Common myeloid progenitor, CD34-positive (primary cell): ENCODE data around the gene F2RL1.
A peak's percentile ranks its signal among the peaks of the same experiment; 100 is the strongest.
"Not testable (repeated sequence)": the region's sequence is repeated elsewhere in the genome, so short reads cannot be mapped to it uniquely, and the experiment has no call there.

Source experiments
- CTCF ChIA-PET: fragments of 350-600 bp; sonication (Branson Sonifier 250); formaldehyde crosslinking; loops from one replicate; lab custom pipeline; 2021; ENCODE audit warnings: antibody characterized with exemption; lab: Charles Lee
- POLR2A ChIA-PET: fragments of 350-600 bp; sonication (Branson Sonifier 250); formaldehyde crosslinking; loops from one replicate; lab custom pipeline; 2021; ENCODE audit warnings: antibody characterized with exemption; lab: Charles Lee
- DNase-seq, 3 donors: peaks; one replicate each; pipeline versions ENCODE4 v3.0.0 to v3.0.0-alpha.2; 2013
- H3K27ac ChIP-seq, 2 experiments: 1 replicate in 1 of 2; 2 replicates in 1 of 2; pipeline ENCODE4 v1.7.0; 2013; ENCODE audit warnings: inconsistent platforms in 2 of 2, low read length in 2 of 2, mild to moderate bottlenecking in 2 of 2, low read depth in 1 of 2, moderate library complexity in 1 of 2; ENCODE audit not compliant: severe bottlenecking in 2 of 2, insufficient read depth in 1 of 2, poor library complexity in 1 of 2
- H3K27me3 ChIP-seq, 5 experiments: replicated peaks in 2 of 5; 1 replicate in 3 of 5; 2 replicates in 2 of 5; pipeline versions ENCODE4 v1.6.1 to v1.7.0; 2013; ENCODE audit warnings: low read length in 4 of 5, mild to moderate bottlenecking in 2 of 5, moderate library complexity in 2 of 5, inconsistent platforms in 1 of 5; ENCODE audit not compliant: insufficient read depth in 5 of 5, control insufficient read depth in 4 of 5
- H3K36me3 ChIP-seq, 4 experiments: 1 replicate in 2 of 4; 2 replicates in 2 of 4; pipeline versions ENCODE4 v1.6.1 to v1.7.0; 2013; ENCODE audit warnings: low read length in 3 of 4, control low read depth in 1 of 4, mild to moderate bottlenecking in 1 of 4; ENCODE audit not compliant: control insufficient read depth in 4 of 4, insufficient read depth in 4 of 4
- H3K4me1 ChIP-seq, 4 experiments: 1 replicate in 3 of 4; 2 replicates in 1 of 4; pipeline versions ENCODE4 v1.6.1 to v1.7.1; 2013; ENCODE audit warnings: low read length in 3 of 4, mild to moderate bottlenecking in 3 of 4, control low read depth in 1 of 4, inconsistent platforms in 1 of 4, moderate library complexity in 1 of 4; ENCODE audit not compliant: control insufficient read depth in 4 of 4, insufficient read depth in 4 of 4; ENCODE audit errors: control extremely low read depth in 1 of 4
- H3K4me3 ChIP-seq, 7 experiments: 1 replicate in 4 of 7; 2 replicates in 3 of 7; pipeline versions ENCODE4 v1.5.1 to v1.7.0; 2013; ENCODE audit warnings: mild to moderate bottlenecking in 7 of 7, low read length in 6 of 7, moderate library complexity in 6 of 7, inconsistent platforms in 2 of 7, low read depth in 2 of 7, control low read depth in 1 of 7; ENCODE audit not compliant: insufficient read depth in 4 of 7, control insufficient read depth in 1 of 7; ENCODE audit errors: extremely low read depth in 1 of 7
- H3K9me3 ChIP-seq, 5 experiments: 1 replicate in 4 of 5; 2 replicates in 1 of 5; pipeline versions ENCODE4 v1.6.1 to v1.7.1; 2013; ENCODE audit warnings: low read length in 4 of 5, mild to moderate bottlenecking in 2 of 5, inconsistent platforms in 1 of 5, low read depth in 1 of 5, moderate library complexity in 1 of 5; ENCODE audit not compliant: control insufficient read depth in 4 of 5, insufficient read depth in 2 of 5; ENCODE audit errors: control extremely low read depth in 1 of 5
- WGBS: methylation state at CpG from one replicate; pipeline ENCODE4 v1.1.5; 2013; ENCODE audit not compliant: insufficient coverage; 5-methylcytosine and 5-hydroxymethylcytosine counted together

Gene F2RL1

DNA sequence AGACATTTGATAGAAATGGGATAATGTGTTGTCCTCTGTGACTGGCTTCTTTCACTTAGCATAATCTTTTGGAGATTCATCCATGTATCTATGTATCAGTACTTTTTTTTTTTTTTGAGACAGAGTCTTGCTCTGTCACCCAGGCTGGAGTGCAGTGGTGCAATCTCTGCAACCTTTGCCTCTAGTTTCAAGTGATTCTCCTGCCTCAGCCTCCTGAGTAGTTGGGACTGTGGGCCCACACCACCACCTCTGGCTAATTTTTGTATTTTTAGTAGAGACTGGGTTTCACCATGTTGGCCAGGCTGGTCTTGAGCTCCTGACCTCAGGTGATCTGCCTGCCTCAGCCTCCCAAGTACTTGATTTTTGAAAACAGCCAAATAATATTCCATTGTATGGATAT lies 7.6 kb downstream of the F2RL1 start:
- not testable (repeated sequence) for H3K27ac ChIP-seq, H3K27me3 ChIP-seq, H3K9me3 ChIP-seq, H3K4me3 ChIP-seq, H3K36me3 ChIP-seq, DNase-seq
- peaks cover 0 to 13% (median 7%) of the 10 kb centered on the region in 4 experiments for H3K4me1 ChIP-seq
- CTCF ChIA-PET, result interaction anchor here (1.1 to 1.3 kb wide), 2 partner anchors 13 to 21 kb away, joined by 3 to 4 read pairs; no protein-coding TSS in a partner anchor
- POLR2A ChIA-PET, result interaction anchor here (0.7 kb wide), 1 partner anchor 11 kb away, joined by 8 read pairs; no protein-coding TSS in a partner anchor

DNA sequence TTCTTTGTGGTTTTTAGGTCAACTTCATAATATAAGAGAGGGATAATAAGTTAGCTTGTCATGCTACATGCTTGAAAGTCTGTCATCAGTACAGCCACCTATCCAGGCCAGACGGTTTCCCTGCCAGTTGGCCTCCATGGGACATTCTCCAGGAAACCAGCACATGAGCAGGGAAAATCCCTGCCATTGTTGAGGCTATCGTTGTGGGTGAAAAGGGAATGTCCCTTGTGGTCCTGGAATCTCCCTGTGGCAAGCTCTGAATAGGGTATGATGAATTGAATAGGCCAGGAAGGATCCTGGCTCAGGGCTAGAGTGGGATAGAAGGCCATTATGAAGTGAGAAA lies 12.3 kb downstream of the F2RL1 start:
- H3K27me3 ChIP-seq, result no peaks in the 10 kb centered on the region
- no peaks in the 10 kb centered on the region for H3K9me3 ChIP-seq
- CTCF ChIA-PET, result interaction anchor here (0.8 to 1.8 kb wide), 5 partner anchors 8 to 18 kb away, joined by 3 to 4 read pairs (median 4); no protein-coding TSS in a partner anchor
- POLR2A ChIA-PET, result no interaction called here
- WGBS, result no CpG with 5 or more reads among the region's 2 CpGs
- peak in 1 of 3 donors; percentile 28 for DNase-seq
- peaks cover 0 to 8% (median 3%) of the 10 kb centered on the region in 4 experiments for H3K4me1 ChIP-seq
- no peak overlapping the region for H3K4me3 ChIP-seq
- no peak overlapping the region for H3K27ac ChIP-seq
- H3K36me3 ChIP-seq, result peaks cover 0 to 34% (median 11%) of the 10 kb centered on the region in 4 experiments

DNA sequence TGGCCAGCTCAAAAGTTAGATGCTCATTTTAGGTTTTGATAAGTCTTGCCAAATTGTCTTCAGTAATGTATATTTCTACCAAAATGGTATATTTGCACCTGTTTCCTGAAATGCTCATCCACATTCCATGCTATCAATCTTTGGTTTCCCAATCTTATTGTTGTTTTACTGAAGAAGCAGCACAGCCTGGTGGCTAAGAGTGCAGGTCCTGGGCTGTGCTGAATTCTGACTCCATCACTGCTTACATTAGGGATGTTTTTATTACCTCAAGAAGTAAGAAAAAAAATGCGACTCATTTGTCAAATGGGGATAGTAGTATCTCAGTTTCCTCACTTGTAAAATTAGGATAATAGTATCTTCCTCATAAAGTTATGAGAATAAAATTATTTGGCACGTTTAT lies 17.4 kb downstream of the F2RL1 start:
- no peak for DNase-seq
- Histone ChIP-seq H3K4me1 (peaks cover 0 to 14% (median 3%) of the 10 kb centered on the region in 4 experiments), H3K27ac (no peak overlapping the region), H3K36me3 (peaks cover 0 to 36% (median 11%) of the 10 kb centered on the region in 4 experiments), H3K9me3 (no peaks in the 10 kb centered on the region), H3K27me3 (no peaks in the 10 kb centered on the region), H3K4me3 (no peak overlapping the region)
- POLR2A ChIA-PET, result interaction anchor here (0.6 kb wide), 1 partner anchor 57 kb away, joined by 4 read pairs; no protein-coding TSS in a partner anchor
- no CpG with 5 or more reads among the region's 2 CpGs for WGBS
- CTCF ChIA-PET, result interaction anchor here (0.6 to 1.1 kb wide), 2 partner anchors 17 to 21 kb away, joined by 3 read pairs; no protein-coding TSS in a partner anchor

DNA sequence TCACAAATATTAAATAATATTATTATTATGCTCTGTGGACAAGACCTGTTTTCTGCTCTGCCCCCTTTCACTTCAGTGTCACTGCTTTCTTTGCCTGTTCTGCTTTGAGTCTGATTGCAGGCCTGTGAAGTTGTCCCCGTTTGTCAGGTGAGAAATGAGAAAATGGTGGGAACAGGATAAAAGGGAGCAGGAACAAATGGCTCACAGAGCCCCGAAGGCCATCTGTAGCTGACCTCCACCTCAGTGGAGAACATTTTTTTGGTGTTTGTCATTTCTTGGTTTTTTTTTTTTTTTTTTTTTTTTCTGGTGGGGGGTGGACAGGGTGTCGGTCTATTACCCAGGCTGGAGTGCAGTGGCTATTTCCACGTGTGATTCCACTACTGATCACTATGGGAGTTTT lies 17.8 kb downstream of the F2RL1 start:
- Histone ChIP-seq H3K27me3 (no peaks in the 10 kb centered on the region), H3K36me3 (peaks cover 0 to 36% (median 11%) of the 10 kb centered on the region in 4 experiments), H3K27ac (no peak overlapping the region), H3K4me3 (no peak overlapping the region), H3K9me3 (no peaks in the 10 kb centered on the region), H3K4me1 (peaks cover 0 to 17% (median 3%) of the 10 kb centered on the region in 4 experiments)
- ChIA-PET CTCF (interaction anchor here (0.6 kb wide), 1 partner anchor 20 kb away, joined by 3 read pairs; no protein-coding TSS in a partner anchor), POLR2A (interaction anchor here (0.6 kb wide), 1 partner anchor 57 kb away, joined by 4 read pairs; no protein-coding TSS in a partner anchor)
- no peak for DNase-seq
- 93% methylated on average over 4 of the region's 4 CpGs for WGBS

DNA sequence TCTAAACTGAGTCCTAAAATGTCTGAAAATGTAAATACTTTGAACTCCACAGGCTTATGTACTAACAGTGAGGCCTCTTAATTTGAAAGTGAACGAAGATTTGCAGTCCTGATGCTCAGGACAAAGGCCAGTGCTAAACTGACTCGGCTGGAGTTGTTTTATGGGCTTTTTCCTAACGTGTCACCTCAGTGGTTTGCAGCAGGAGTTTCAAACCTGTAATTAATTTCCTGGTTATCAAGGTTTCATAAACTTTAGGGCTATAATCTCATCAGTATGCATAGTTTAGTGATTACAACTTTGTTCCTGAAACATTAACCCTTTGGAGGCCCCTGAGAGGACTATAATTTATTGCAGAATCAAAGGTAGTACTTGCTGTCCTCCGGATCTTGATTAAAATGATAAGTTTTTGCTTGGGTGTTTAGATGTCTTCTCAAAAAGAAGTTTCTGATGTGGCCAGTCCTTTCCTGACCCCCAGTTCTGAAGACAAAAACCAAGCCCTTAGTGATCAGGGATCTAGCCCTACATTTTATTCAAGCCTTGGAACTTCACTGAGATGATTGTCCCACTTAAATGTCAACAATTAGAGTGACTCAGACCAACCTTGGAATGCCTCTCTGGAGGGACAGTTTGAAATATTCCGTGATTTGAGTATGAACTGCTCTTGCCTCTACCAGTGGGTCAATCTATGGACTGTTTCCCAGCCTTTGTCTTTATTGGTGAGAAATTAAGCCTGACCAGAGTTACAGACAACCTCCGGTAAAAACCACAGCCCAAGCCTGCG lies 19.8 kb downstream of the F2RL1 start:
- CTCF ChIA-PET, result interaction anchor here (0.8 to 3.3 kb wide), 3 partner anchors 11 to 21 kb away, joined by 4 to 12 read pairs (median 4); partner anchors contain the start of gene S100Z
- Histone ChIP-seq H3K27me3 (no peaks in the 10 kb centered on the region), H3K4me1 (peaks cover 0 to 17% (median 3%) of the 10 kb centered on the region in 4 experiments), H3K27ac (no peak overlapping the region), H3K36me3 (peaks cover 0 to 22% (median 3%) of the 10 kb centered on the region in 4 experiments), H3K4me3 (no peak overlapping the region), H3K9me3 (no peaks in the 10 kb centered on the region)
- WGBS, result 22% methylated on average over 6 of the region's 7 CpGs
- DNase-seq, result no peak
- POLR2A ChIA-PET, result no interaction called here

DNA sequence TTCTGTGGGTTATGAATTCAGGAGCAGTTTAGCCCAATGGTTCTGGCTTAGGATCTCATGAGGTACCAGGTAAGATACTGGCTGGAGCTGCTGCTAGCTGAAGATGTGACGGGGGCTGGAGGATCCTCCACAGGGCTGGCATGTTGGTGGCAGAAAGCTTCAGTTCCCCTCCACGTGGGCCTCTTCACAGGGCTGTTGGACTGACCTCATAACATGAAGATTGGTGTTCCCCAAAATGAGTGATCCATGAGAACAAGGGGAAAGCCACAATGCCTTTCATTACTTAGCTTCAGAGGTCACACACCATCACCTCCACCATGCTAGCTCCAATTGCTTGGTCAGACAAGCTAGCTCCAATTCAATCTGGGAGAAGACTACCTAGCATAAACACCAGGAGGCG lies 22.5 kb downstream of the F2RL1 start:
- H3K4me3 ChIP-seq, result no peak overlapping the region
- CTCF ChIA-PET, result interaction anchor here (1.2 to 3.3 kb wide), 9 partner anchors 8 to 175 kb away, joined by 3 to 12 read pairs (median 4); partner anchors contain the start of gene S100Z
- no peaks in the 10 kb centered on the region for H3K36me3 ChIP-seq
- 60% methylated on average over 2 of the region's 3 CpGs for WGBS
- no peaks in the 10 kb centered on the region for H3K27me3 ChIP-seq
- no peak overlapping the region for H3K27ac ChIP-seq
- no peak for DNase-seq
- H3K9me3 ChIP-seq, result no peaks in the 10 kb centered on the region
- POLR2A ChIA-PET, result no interaction called here
- peaks cover 0 to 25% (median 3%) of the 10 kb centered on the region in 4 experiments for H3K4me1 ChIP-seq

DNA sequence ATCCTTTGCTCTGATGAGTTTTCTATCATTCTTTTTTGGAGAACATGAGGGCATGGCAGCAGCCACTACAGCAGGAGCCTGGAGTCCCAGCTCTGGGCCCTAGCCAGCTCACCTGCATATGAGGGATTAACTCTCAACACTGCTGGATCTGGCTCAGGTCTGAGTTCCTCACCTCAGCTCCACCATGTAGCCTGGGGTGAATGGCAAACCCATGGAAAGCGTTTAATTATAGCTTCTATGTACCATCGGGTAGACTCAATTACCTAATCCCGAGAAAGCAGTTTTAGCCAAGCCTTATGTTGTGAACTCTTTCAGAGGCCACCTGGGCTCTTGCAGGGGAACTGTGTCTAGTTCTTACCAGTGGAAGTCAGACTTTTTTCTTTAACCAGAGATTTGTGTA lies 27.1 kb downstream of the F2RL1 start:
- Histone ChIP-seq H3K27ac (no peak overlapping the region), H3K36me3 (no peaks in the 10 kb centered on the region), H3K27me3 (no peaks in the 10 kb centered on the region), H3K4me3 (no peak overlapping the region), H3K4me1 (peaks cover 16 to 48% (median 31%) of the 10 kb centered on the region in 4 experiments), H3K9me3 (no peaks in the 10 kb centered on the region)
- 100% methylated on average over 3 of the region's 3 CpGs for WGBS
- CTCF ChIA-PET, result interaction anchor here (0.6 to 1.3 kb wide), 4 partner anchors 21 to 129 kb away, joined by 3 read pairs; no protein-coding TSS in a partner anchor
- POLR2A ChIA-PET, result no interaction called here
- no peak for DNase-seq
